Right atrium auricular region (tissue), 2 donors: ENCODE results near the gene SLC5A1. TPM values are rescaled to one million over a fixed set of nuclear protein-coding genes. Genes with fewer than 3 reads are reported as not detected.

Source experiments
- DNase-seq: peaks from one replicate; pipeline ENCODE4 v3.0.0-alpha.2; 2019; ENCODE audit warnings: low spot score
- H3K27ac ChIP-seq, 2 donors: fragments of 200-600 bp; sonication (generic); 1 replicate in 1 of 2; 2 replicates in 1 of 2; pipeline ENCODE4 v1.5.1; 2016 to 2019
- H3K27me3 ChIP-seq, 2 donors: fragments of 200-600 bp; sonication (generic); one replicate each; pipeline versions ENCODE4 v1.5.1 to v1.6.0; 2017 to 2019
- H3K36me3 ChIP-seq: fragments of 200-600 bp; sonication (generic); one replicate; pipeline ENCODE4 v1.5.1; 2016
- H3K4me1 ChIP-seq, 2 donors: fragments of 200-600 bp; sonication (generic); one replicate each; pipeline versions ENCODE4 v1.5.1 to v1.6.0; 2017 to 2019
- H3K4me3 ChIP-seq, 2 donors: fragments of 200-600 bp; sonication (generic); 1 replicate in 1 of 2; 2 replicates in 1 of 2; pipeline ENCODE4 v1.5.1; 2017 to 2019; ENCODE audit warnings: mild to moderate bottlenecking in 1 of 2, moderate library complexity in 1 of 2
- H3K9me3 ChIP-seq, 2 donors: fragments of 200-600 bp; sonication (generic); one replicate each; pipeline ENCODE4 v1.5.1; 2019
- CTCF ChIP-seq, 2 donors: fragments of 200-600 bp; sonication (generic); IDR thresholded peaks; one replicate each; pipeline ENCODE4 v1.5.1; 2019; ENCODE audit warnings: antibody characterized with exemption in 2 of 2
- total RNA-seq, 2 donors: library from RNA; depleted of rRNA; stranded (reverse); fragments of >200 nt; gene quantifications; one replicate each; pipeline ENCODE4 v1.1.0, GENCODE V29; 2016

SLC5A1 gene
- total RNA-seq, 2 donors from 2014 or later, result 34.9 to 67.5 TPM

- peaks cover 0 to 12% of the 10 kb centered on the region in 2 donors for H3K4me1 ChIP-seq
- TF ChIP-seq CTCF (IDR thresholded peaks at IDR 0.05), result no peak
- H3K27ac ChIP-seq, result no peak overlapping the region
- H3K9me3 ChIP-seq, result no peaks in the 10 kb centered on the region
- H3K36me3 ChIP-seq, result peaks cover 10% of the 10 kb centered on the region
- no peak overlapping the region for H3K4me3 ChIP-seq
- H3K27me3 ChIP-seq, result no peaks in the 10 kb centered on the region
- DNase-seq, result no peak
These were observed 30.2 kb downstream of the SLC5A1 start for GRCh38 chr22:32073262-32073661.

GRCh38 chr22:32073823-32074380 lies 30.8 kb downstream of the SLC5A1 start:
- Histone ChIP-seq H3K9me3 (no peaks in the 10 kb centered on the region), H3K27me3 (no peaks in the 10 kb centered on the region), H3K27ac (no peak overlapping the region), H3K4me3 (no peak overlapping the region), H3K36me3 (peaks cover 10% of the 10 kb centered on the region), H3K4me1 (peaks cover 0 to 14% of the 10 kb centered on the region in 2 donors)
- TF ChIP-seq CTCF (IDR thresholded peaks at IDR 0.05), result no peak
- no peak for DNase-seq

- TF ChIP-seq CTCF (IDR thresholded peaks at IDR 0.05), result no peak
- H3K27ac ChIP-seq, result no peak overlapping the region
- H3K36me3 ChIP-seq, result peaks cover 5% of the 10 kb centered on the region
These were observed 33.1 kb downstream of the SLC5A1 start for GRCh38 chr22:32075997-32076760.

GRCh38 chr22:32076761-32077084 lies 33.7 kb downstream of the SLC5A1 start:
- no peak overlapping the region for H3K4me3 ChIP-seq
- TF ChIP-seq CTCF (IDR thresholded peaks at IDR 0.05), result no peak
- H3K9me3 ChIP-seq, result no peaks in the 10 kb centered on the region
- peaks cover 5% of the 10 kb centered on the region for H3K36me3 ChIP-seq
- no peak overlapping the region for H3K27ac ChIP-seq
- no peak for DNase-seq
- peaks cover 0 to 25% of the 10 kb centered on the region in 2 donors for H3K4me1 ChIP-seq
- H3K27me3 ChIP-seq, result no peaks in the 10 kb centered on the region

More at GRCh38 chr22:32075997-32076760, 33.1 kb downstream of the SLC5A1 start:
- DNase-seq, result no peak
- Histone ChIP-seq H3K9me3 (no peaks in the 10 kb centered on the region), H3K4me1 (peaks cover 0 to 25% of the 10 kb centered on the region in 2 donors), H3K4me3 (no peak overlapping the region), H3K27me3 (no peaks in the 10 kb centered on the region)

GRCh38 chr22:32077151-32077550 lies 34.1 kb downstream of the SLC5A1 start:
- Histone ChIP-seq H3K27ac (no peak overlapping the region), H3K36me3 (peaks cover 5% of the 10 kb centered on the region), H3K4me1 (peaks cover 0 to 25% of the 10 kb centered on the region in 2 donors), H3K9me3 (no peaks in the 10 kb centered on the region), H3K4me3 (no peak overlapping the region), H3K27me3 (no peaks in the 10 kb centered on the region)
- no peak for TF ChIP-seq CTCF (IDR thresholded peaks at IDR 0.05)
- no peak for DNase-seq
